GM10847 (cell line): ENCODE results near the gene GAB2.

Experiments used
- POLR2A ChIP-seq: IDR thresholded peaks from 2 replicates; pipeline ENCODE4 v1.6.1; 2011; ENCODE audit not compliant: insufficient read length; ENCODE audit errors: extremely low read depth

Gene GAB2

DNA sequence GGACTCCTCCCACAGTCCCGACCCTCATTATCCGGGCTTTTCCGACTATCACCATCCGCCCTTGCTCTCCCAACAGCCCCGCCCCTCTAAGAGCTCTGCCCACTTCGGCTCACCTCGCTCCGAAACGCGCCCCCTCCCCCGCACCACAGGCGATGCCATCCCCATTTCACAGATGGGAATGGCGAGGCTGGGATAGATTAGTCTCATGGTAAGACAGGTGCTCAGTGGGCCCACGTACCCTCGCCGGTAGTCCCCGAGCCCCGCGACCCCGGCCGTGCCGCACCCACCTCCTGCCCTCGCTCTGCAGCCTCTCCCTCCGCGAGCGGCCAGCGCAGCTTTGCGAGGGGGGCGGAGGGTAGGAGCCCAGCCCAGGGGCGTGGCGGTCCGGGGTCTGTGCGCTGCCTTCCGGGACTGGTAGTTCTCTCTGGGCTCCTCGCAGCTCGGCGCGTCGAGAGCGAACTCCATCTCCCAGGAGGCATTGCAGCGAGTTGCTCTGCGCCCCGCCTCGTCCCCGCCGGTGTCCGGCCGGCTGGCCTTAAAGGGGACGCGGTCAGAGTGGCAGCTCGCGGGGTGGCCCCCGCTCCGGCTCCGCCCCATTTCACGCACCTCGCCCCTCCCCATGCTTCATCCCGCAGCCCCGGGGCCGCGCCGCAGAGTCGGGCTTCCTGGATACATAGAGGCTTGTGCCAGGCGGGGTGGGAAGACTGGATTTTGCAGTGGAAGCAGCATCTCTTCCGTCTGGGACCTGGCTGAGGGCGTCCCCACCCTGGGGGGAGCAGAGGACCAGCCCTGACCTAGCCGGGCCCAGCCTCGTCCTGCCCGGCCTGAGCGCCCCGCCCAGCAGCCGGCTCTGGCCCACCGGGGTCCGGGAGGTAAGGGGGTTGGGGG, 229.1 kb downstream of the GAB2 start, which contains the start of the genes KCTD21 and USP35:
Gene KCTD21 (minus strand): TSS at position 341 of the 888 bp plus-strand sequence. CDS start 14,072 bp downstream, outside the sequence.
Gene USP35 (plus strand): TSS at position 634 of the 888 bp plus-strand sequence. CDS start 7,327 bp downstream, outside the sequence.
- TF ChIP-seq POLR2A: peak; percentile 56

DNA sequence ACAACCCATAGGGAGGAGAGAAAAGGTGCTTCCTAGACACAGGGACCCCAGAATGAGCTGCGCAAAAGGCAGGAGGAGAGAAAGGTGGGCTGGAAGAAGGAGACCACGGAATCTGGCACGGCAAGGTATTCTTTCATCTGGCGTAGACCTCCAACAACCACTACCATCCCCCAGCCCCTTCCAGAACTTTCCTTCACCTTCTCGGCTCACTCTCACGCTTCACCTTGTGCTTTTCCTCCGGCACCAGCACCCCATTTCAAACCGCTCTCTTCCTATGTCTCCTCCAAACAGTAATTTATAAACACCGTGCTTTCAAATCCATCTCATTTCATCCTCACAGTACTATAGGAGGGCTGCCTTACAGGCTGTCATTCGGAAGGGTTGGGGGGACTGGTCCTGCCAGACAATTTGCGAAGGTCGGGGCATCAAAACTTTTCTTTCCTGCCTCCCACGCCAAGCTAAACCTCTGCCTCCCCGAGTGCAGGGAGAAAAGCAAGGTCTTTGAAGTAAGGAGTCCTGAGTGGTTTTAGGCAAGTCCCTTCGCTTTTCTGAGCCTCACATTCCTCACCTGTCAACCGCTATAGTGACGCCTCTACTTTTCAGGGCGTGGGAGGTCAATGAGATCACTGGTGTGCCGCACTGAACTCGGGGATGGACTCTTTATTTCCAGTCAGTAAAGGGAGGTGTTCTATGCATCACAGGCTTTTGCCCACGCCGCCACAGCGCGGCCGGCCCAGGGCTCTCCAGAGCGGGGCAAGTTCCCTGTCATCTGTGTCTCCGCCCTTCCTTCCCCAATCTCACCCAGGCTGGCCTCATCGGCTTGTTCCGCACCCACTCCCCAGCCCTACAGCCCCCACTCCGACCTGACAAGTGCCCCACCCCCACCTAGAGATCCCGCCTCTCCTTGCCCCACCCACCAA, 230.0 kb downstream of the GAB2 start:
- TF ChIP-seq POLR2A: no peak

DNA sequence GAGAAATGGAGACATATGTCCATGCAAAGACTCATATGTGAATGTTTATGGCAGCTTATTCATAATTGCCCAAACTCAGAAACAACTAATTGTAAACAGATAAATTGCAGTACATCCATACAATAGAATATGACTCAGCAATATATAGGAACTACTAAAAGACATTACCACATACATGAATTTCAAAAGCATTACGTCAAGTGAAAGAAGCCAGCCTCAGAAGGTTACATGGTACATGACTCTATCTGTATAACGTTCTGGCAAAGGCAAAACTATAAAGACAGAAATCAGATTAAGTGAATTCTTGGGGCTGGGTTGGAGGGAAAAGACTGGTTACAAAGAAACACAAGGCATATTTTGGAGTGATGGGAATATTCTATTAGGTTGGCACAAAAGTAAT, 236.4 kb downstream of the GAB2 start:
- TF ChIP-seq POLR2A: no peak

DNA sequence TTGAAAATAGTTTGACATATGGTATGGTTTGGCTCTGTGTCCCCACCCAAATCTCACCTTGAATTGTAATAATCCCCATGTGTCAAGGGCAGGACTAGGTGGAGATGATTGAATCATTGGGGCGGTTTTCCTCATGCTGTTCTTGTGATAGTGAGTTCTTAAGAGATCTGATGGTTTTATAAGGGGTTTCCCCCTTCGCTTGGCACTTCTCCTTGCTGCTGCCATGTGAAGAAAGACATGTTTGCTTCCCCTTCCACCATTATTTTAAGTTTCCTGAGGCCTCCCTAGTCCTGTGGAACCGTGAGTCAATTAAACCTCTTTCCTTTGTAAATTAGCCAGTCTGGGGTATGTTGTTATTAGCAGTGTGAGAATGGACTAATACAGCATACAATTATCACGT, 236.9 kb downstream of the GAB2 start:
- no peak for TF ChIP-seq POLR2A

DNA sequence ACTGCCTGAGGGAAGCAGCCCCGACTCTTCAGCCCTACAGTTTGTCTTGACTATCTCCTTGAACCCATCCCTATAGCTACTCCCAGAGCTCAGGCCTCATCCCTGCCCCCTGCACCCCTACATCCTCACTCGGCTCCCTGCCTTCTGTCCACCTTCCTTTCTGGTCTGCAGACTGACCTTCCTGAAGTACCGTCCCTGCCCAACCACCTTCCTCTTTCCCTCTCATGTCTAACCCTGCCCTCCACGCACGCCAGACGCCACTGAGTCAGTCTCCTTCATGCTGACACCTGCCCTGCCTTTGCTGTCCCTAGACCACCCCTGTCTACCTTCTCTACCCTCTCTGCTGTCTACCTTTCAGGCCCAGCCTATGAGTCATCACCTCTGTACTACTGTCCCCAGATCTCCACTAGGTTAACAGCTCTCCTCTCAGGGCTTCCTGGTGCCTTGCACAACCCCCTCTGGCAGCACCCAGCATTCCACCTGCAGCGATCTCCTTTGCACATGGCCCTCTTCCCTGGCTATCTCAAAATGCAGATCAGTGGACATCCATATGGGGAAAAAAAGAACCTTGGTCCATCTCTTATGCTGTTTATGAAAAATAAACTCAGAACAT, 238.1 kb downstream of the GAB2 start:
- TF ChIP-seq POLR2A: no peak

DNA sequence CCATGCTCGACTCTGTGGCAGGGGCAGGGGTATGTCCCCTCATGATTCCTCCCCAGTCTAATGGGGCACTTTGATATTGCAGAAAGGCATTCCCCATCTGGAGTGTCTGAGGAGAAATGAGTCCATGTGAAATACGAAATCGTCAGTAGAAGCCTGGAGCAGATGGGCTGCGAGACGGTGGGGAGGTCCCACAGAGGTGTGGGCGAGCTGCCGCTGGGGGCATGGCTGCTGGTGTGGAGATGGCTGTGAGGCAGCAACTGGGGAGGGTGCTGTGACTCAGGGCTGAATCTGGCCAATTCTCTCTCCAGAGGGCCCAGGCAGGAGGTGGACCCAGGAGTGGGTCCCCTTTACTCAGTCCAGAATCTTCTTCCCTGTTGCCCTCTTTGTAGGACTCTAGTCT, 240.4 kb downstream of the GAB2 start:
- no peak for TF ChIP-seq POLR2A

DNA sequence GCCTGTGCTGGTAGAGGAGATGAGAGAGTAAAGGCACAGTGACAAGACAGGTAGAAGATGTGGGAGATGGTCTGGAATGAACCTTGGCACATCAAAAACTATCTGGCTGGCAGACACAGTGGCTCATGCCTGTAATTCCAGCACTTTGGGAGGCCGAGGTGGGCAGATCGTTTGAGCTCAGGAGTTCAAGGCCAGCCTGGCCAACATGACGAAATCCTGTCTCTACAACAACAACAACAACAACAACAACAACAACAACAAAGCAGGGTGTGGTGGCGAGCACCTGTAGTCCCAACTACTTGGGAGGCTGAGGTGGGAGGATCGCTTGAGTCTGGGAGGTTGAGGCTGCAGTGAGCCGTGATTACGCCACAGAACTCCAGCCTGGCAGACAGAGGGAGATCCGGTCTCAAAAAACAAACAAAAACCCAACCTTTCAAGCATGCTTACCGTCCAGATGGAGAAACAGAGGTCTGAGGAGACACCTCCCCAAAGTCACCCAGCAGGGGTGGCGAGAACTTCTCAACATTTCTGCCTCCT, 240.9 kb downstream of the GAB2 start:
- no peak for TF ChIP-seq POLR2A

DNA sequence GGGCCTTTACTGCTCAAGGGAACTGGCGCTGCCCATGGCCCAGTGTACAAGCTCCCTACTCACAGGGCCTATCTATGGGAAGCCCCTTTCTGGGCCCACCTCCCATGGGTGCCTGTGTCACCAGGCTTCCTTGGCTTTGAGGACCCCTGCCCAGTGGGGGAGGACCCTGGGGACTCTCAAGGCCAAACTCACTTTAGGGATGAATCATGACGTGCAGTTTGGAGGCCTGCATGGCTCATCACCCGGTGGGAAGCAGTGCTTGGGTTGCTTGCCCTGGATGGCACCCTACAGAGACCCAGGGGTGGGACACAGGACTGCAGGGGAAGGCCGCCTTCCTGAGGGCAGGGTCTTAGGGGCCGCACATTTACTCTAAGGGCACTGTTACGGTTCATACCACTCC, 245.7 kb downstream of the GAB2 start:
- no peak for TF ChIP-seq POLR2A

DNA sequence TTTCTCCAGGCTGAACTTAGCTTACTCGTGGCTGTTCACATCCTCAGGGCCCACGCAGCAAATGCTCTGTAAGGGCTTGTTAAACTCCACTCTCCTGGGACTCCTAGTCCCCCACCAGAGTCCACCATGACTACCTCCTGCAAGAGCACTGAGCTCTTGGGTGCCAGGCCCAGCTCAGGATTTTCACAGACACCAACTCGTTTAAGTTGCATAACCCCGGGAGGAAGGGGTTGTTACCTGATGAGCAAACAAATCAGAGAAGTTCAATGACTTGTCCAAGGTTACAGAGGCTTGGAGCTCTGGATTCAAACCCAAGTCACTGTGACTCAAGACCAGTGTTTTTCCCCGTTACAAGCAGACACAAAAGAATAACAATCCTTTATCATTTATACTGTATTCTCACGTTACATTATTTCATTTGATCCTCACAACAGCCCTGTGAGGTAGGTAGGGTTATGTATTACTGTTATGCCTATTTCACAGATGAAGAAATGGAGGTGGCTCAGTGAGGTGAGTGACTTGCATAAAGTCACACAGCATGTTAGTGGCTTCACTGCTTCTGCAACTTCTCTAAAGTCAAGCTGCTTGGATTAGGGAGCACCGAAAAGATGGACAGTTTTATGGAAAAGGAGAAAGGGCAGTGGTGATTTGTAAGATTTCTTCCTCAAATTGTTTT, 246.6 kb downstream of the GAB2 start:
- no peak for TF ChIP-seq POLR2A

DNA sequence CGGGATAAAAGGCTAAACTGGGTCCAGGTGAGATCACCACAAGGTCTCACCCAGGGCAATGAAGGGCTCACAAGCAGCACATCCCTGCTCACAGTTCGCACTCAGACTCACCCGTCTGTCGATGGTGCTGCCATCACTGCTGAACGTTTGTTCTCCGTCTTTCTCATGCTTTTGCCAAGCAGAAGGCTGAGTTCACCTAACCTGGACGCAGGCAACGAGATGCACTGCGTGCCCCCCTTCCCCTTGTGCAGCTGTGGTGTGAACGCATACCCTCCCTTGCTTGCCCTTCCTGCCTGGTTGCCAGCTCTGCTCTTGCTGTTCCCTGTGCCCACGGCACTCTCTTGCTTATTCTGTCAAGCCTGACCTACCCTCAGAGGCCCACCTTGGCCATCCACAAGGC, 247.2 kb downstream of the GAB2 start:
- no peak for TF ChIP-seq POLR2A

DNA sequence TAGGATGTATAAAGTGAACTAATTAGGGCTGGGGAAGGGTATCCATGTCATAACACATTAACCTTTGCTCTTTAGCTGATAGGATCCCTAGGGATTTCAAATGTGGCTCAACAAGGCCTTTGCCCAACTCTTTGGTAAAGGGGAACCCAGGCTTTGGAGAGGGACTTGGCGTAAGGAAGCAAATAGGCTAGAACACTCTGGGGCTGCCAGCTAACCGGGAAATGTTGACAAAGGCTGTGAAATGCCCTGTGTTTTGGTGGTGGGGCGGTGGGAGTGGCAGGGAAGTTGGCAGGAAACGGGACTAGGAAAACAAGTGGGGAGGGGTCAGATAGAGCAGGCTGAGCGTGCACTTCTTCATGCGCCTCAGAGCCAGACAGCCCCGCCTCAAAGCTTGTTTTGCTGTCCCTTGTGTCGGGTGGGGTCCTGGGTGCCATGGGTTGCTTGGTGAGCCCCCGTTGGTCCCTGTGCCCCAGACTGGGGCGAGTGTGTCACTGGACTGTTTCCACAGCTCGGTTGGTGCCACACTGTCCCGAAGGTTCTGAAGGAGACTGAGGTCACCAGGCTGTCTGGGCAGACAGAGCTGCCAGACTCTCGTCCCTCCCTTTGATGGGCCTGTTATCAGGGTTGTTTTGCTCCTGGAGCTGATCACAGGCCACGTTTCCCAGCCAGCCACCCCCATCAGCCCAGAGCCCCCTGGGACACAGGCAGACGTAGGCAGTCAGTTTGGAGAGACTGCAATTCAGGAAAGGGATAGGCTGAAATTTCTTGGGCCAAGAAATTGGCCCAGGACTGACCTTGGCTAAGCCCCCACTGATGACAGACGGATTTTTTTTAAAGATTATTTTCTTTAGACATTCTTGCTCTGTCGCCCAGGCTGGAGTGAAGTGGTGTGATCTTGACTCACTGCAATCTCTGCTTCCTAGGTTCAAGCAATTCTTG, 248.8 kb downstream of the GAB2 start:
- TF ChIP-seq POLR2A: no peak

DNA sequence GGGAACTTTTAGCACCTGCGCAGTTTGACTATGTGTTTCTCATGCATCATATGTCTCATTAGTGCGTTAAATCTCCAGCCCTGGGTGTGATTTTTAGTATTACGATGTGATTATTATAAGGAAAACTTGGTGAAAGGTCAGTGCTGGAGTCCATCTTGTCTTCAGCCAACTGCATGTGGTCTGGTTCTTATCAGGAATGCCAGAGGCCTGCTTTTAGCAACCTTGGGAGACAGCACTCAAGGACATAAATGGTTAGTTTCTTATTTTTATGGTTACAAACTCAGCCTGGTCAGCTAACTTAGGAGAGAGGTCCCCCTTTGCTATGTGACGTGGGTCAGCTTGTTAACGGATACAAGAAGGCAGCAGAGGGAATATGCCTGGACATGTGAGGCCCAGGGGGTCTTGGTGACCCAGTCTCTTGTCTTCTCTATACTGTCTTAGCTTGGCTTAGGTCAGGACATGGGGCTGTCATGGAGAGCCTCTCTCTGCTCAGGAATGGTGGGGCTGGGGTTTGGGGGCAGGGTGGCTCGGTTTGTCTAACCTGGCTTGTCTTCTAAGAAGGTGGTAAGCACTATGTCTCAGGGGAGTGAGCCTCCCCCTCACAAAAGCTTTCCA, 250.7 kb downstream of the GAB2 start:
- no peak for TF ChIP-seq POLR2A
